ENCODE data around the gene C1QB.
"Not testable (repeated sequence)": the region's sequence is repeated elsewhere in the genome, so short reads cannot be mapped to it uniquely, and the experiment has no call there.

The C1QB gene

DNA sequence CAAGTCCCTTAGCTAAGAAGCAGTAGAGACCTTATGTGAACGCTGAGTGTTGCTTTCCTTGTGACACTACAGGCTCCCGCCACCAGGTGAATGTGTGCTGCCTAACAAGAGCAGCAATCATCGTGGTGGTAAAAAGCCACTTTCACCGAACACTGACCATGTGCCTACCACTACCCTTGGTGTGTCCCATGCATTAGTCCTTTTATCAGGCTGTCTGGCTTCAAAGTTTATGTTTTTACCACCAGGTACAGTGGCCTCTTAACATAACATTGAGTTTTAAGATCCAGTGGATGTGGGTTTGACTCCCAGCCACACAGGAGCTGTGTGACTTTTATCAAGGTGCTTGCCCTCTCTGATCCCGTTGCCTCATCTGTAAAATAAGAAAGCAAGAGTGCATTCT, 1.7 kb downstream of the C1QB start:
- DNase-seq = no peak
- in situ Hi-C loops (cut with MboI; ENCODE audit: low pct_unique_long_range_greater_than_20kb, low sequenced_read_pairs) = no loop called here

- DNase-seq = no peak
Observed at GRCh38 chr1:22658385-22659163, 5.5 kb downstream of the C1QB start.

GRCh38 chr1:22660716-22661241, 7.7 kb downstream of the C1QB start:
- in situ Hi-C loops (cut with MboI; ENCODE audit: low pct_unique_long_range_greater_than_20kb, low sequenced_read_pairs) = no loop called here
- DNase-seq = no peak

More at GRCh38 chr1:22658385-22659163, 5.5 kb downstream of the C1QB start:
- in situ Hi-C loops (cut with MboI; ENCODE audit: low pct_unique_long_range_greater_than_20kb, low sequenced_read_pairs) = no loop called here

GRCh38 chr1:22661880-22662279, 8.8 kb downstream of the C1QB start:
- in situ Hi-C loops (cut with MboI; ENCODE audit: low pct_unique_long_range_greater_than_20kb, low sequenced_read_pairs) = no loop called here
- no peak for DNase-seq

- in situ Hi-C loops (cut with MboI; ENCODE audit: low pct_unique_long_range_greater_than_20kb, low sequenced_read_pairs) = no loop called here
- DNase-seq = peak; percentile 26
Observed at GRCh38 chr1:22662318-22662717, 9.3 kb downstream of the C1QB start.

DNA sequence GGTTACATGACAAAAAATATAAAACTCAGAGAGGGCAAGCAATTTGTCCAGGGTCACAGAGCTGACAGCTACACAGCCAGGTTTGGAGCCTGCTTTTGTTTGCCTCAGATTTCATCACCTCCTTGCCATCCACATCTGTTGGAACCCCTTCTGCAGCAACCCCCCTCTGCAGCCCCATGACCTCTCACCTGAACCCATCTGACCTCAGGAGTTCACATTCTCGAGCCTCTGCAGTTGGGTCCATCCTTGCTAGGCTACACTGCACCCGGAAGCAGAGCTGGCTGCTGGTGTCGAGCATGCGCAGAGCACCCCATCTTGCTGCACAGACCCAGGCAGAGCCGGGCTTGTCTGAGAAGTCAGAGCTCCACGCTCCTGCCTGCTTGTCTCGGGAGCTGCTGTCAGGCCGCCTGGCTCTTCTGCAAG, 10.0 kb downstream of the C1QB start:
- no peak for DNase-seq
- in situ Hi-C loops (cut with MboI; ENCODE audit: low pct_unique_long_range_greater_than_20kb, low sequenced_read_pairs) = no loop called here

GRCh38 chr1:22665752-22666151, 12.7 kb downstream of the C1QB start:
- DNase-seq = peak; percentile 18
- in situ Hi-C loops (cut with MboI; ENCODE audit: low pct_unique_long_range_greater_than_20kb, low sequenced_read_pairs) = no loop called here

- in situ Hi-C loops (cut with MboI; ENCODE audit: low pct_unique_long_range_greater_than_20kb, low sequenced_read_pairs) = no loop called here
- DNase-seq = no peak
Observed at GRCh38 chr1:22666412-22666811, 13.4 kb downstream of the C1QB start.

DNA sequence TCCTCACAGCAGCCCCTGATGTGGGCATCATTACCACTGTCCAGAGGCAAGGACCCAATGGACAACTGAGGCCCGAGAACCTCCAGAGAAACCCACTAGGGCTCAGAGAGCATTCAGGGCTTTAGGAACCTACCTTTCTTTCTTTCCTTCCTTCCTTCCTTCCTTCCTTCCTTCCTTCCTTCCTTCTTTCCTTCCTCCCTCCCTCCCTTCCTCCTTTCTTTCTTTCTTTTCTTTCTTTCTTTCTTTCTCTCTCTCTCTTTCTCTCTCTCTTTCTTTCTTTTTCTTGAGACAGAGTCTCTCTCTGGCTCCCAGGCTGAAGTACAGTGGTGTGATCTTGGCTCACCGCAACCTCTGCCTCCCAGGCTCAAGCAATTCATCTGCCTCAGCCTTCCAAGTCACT, 15.8 kb downstream of the C1QB start:
- DNase-seq; in situ Hi-C loops (cut with MboI; ENCODE audit: low pct_unique_long_range_greater_than_20kb, low sequenced_read_pairs): not testable (repeated sequence)

DNA sequence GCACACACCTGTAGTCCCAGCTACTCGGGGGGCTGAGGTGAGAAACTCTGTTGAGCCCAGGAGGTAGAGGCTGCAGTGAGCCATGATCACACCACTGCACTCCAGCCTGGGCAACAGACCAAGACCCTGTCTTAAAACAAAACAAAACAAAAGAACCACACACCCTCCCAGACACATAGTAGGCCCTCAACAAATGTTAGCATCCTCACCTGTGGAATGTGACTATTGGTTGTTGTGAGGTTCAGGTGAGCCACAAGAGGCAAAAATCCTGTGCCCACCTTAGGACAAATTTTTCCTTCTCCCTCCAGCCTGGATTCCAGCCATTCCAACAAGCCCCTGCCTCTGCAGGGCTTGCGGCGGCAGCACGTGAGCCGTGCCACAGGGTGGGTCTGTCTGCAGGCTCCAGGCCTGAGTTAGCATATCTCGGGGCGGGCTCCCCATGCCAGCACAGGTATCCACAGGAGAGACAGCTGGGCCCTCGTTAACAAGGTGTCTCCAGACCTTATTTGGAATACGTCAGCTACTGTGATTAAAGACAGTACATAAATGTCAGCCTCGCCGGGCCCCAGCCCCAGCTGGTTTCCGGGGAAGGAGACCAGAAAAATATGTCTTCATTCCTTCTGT, 17.4 kb downstream of the C1QB start:
- no peak for DNase-seq
- in situ Hi-C loops (cut with MboI; ENCODE audit: low pct_unique_long_range_greater_than_20kb, low sequenced_read_pairs) = no loop called here

- in situ Hi-C loops (cut with MboI; ENCODE audit: low pct_unique_long_range_greater_than_20kb, low sequenced_read_pairs) = no loop called here
- DNase-seq = no peak
Observed at GRCh38 chr1:22671999-22672398, 19.0 kb downstream of the C1QB start.

GRCh38 chr1:22673486-22674409, 20.7 kb downstream of the C1QB start:
- peak; percentile 43 for DNase-seq
- in situ Hi-C loops (cut with MboI; ENCODE audit: low pct_unique_long_range_greater_than_20kb, low sequenced_read_pairs) = no loop called here

DNA sequence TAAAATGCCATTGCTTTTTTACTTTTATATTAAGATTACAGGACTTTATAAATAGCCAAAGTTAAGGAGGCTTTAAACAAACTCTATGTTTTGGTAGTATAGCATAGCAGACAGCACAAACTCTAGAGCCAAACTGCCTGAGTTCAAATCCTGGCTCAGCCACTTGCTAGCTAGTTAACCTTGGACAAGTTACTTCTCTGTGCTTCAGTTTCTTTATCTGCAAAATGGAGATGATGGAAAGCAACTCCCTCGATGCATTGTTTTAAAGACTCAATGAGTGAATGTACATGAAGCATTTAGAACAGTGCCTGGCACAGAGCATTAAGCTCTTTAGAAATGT, 21.3 kb downstream of the C1QB start:
- in situ Hi-C loops (cut with MboI; ENCODE audit: low pct_unique_long_range_greater_than_20kb, low sequenced_read_pairs) = no loop called here
- no peak for DNase-seq

DNA sequence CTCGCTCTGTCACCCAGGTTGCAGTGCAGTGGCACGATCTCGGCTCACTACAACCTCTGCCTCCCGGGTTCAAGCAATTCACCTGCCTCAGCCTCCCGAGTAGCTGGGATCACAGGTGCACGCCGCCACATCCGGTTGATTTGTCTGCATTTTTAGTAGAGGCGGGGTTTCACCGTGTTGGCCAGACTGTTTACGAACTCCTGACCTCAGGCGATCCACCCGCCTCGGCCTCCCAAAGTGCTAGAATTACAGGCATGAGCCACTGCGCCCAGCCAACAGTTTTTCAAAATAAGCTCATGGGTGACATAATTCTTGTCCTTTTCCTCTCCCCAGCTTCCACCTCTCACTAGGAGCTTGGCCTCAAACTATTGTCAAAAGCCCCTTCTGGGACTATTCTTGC, 23.1 kb downstream of the C1QB start:
- not testable (repeated sequence) for DNase-seq

DNA sequence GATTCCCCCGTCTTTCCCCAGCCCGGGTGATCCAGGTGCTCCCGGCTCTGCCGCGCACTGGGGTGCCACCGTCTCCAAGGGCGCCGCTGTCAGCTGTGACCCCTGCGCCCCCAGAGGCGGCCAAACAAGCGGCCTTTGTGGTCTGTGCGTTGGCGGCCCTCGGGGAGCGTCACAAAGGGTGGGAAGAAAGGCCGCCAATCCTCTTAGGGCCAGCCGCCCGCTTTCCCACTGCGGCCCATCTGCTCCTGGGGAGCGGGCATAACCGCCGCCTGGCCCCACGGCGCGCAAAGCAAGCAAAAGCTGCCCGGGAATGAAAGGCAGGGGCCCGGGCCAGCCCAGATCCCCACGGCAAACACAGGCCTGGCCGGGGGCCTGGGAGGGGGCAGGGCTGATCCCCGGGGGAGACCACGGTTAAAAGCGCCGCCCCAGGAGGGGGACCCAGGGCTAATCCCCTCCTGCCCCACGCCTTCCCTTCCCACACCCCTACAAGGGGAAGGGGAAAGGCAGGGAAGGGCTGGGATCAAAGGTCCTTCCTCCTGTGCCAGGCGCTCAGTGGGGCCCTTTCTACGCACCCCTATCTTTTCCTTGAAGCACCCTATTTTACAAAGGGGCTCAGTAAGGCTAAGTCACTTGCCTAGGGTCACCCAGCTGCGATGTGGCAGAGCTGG, 24.0 kb downstream of the C1QB start:
- in situ Hi-C loops (cut with MboI; ENCODE audit: low pct_unique_long_range_greater_than_20kb, low sequenced_read_pairs) = no loop called here
- DNase-seq = no peak

More for the DNA sequence above, 23.1 kb downstream of the C1QB start:
- in situ Hi-C loops (cut with MboI; ENCODE audit: low pct_unique_long_range_greater_than_20kb, low sequenced_read_pairs) = not testable (repeated sequence)

DNA sequence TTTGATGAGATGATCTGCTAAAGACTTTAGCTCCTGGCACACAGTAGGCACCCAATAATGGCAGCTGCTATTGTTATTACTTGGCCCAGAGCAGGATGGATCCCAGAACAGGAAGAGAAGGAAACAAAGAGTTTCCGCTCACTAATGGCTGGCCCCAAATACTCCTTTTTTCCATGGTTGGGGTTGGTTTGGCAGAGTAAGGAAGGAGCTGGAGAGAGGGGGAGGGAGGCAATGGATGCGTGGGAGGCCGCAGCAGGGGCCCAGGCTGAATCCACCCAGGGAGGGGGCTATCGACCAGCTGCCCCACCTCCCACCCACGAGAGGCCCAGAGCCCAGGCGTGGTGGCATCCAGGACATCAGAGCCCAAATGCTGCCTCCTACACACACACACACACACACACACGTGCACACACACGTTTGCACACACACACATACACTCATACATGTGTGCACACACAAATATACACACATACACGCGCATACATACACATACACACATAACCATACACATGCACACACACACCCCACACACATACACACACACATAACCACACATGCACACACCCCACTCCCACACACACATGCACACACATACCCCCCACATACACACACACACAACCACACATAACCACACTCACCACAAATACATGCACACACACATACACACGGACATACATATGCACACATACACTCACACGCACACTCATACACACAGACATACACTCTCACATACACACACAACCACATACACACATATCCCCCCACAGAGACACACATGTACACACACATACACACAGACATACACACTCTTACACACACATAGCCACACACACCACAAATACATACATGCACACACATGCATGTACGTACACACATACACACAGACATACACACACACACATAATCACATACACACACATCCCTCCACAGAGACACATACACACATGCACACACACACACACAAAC, 25.2 kb downstream of the C1QB start:
- DNase-seq = no peak
- in situ Hi-C loops (cut with MboI; ENCODE audit: low pct_unique_long_range_greater_than_20kb, low sequenced_read_pairs) = no loop called here

- DNase-seq = no peak
- in situ Hi-C loops (cut with MboI; ENCODE audit: low pct_unique_long_range_greater_than_20kb, low sequenced_read_pairs) = no loop called here
Observed at GRCh38 chr1:22680726-22681125, 27.7 kb downstream of the C1QB start.

All from KBM-7 (cell line).